ENCODE data around the gene MCHR1.

MCHR1 gene

GRCh38 chr22:40723396-40723933, 44.2 kb downstream of the MCHR1 start:
- no peak for DNase-seq (ENCODE audit: low read depth)
- H3K4me3 ChIP-seq (ENCODE audit: control insufficient read depth, low read depth, low read length), result no peak overlapping the region
- no peak for TF ChIP-seq CTCF (IDR thresholded peaks at IDR 0.05; ENCODE audit: control insufficient read depth, insufficient read depth, low read depth, low read length, missing control alignments)

DNA sequence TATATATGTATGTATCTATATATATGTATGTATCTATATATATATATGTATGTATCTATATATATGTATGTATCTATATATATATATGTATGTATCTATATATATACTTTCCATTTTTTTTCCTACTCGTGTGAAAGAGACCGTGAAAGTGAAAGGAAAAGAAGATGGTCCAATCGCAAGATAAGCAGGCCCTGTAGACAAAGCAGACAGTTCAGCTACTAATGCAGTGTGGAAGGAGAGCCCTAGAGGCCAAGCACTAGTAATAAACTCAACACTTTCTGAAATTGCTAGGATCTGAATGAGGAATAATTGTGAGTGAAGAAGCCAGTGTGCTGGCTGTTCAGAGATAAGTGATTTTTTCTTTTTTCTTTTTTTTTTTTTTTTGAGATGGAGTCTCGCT, 47.2 kb downstream of the MCHR1 start:
- H3K4me3 ChIP-seq (ENCODE audit: control insufficient read depth, low read depth, low read length), result no peak overlapping the region
- no peak for DNase-seq (ENCODE audit: low read depth)
- no peak for TF ChIP-seq CTCF (IDR thresholded peaks at IDR 0.05; ENCODE audit: control insufficient read depth, insufficient read depth, low read depth, low read length, missing control alignments)

DNA sequence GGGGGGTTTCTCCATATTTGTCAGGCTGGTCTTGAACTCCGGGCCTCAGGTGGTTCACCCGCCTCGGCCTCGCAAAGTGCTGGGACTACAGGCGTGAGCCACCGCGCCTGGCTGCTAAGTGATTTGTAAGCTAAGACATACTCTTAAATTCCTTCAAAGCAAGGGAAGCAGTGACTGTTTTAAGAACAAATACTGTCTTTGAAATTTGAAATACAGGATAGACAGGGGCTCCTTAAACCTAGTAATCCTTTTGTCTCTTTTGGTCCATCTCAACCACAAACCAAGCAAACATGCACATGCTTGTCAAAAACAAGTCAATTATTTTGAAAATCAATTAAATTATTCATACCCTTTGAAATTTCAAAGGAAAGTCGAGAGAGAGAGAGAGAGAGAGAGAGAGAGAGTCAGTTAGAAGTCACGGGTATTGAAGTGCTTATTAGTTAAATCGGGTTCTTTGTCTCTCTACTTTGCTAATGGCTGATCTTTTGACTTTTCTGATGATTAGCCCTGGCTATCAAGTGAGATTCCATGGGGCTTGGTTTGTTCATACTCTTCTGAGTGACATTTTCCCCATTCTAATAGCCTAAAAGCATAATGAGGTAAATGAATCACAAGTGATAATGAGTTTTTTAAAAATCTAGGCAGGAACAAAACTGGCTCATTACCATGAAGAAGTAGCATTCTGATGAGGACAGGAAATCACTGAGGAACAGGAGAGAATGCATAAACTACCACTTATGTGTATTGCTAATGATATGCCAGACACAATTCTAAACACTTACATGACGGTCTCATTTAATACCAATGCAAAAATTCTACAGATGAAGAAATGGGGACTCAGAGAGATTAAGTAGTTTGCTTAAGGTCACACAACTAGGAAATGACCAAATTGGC, 48.0 kb downstream of the MCHR1 start:
- no peak for TF ChIP-seq CTCF (IDR thresholded peaks at IDR 0.05; ENCODE audit: control insufficient read depth, insufficient read depth, low read depth, low read length, missing control alignments)
- H3K4me3 ChIP-seq (ENCODE audit: control insufficient read depth, low read depth, low read length), result no peak overlapping the region
- no peak for DNase-seq (ENCODE audit: low read depth)

- no peak for TF ChIP-seq CTCF (IDR thresholded peaks at IDR 0.05; ENCODE audit: control insufficient read depth, insufficient read depth, low read depth, low read length, missing control alignments)
Observed at GRCh38 chr22:40727964-40728615, 48.8 kb downstream of the MCHR1 start.

DNA sequence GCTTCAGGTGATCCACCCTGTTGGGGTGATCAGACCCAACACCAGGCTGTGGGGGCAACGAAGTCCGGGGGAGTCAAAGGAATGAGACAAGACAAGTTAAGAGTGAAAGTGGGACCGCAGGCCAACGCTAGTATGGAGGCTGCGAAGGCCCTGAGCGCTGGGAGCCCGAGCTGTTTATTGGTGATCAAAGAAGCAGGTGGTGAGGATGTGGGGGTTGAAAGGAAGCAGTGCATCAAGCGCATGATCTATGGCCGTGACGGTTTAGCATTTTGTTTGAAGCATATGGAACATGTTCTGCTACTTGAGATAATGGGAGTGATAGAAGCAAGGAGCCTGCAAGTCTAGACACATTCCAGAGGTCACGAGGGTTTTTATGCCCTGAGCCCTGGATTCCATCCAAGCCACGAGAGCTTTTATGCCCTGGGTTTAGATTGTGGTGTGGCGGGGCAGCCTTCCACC, 49.5 kb downstream of the MCHR1 start:
- no peak for TF ChIP-seq CTCF (IDR thresholded peaks at IDR 0.05; ENCODE audit: control insufficient read depth, insufficient read depth, low read depth, low read length, missing control alignments)
- no peak overlapping the region for H3K4me3 ChIP-seq (ENCODE audit: control insufficient read depth, low read depth, low read length)
- no peak for DNase-seq (ENCODE audit: low read depth)

More at GRCh38 chr22:40727964-40728615, 48.8 kb downstream of the MCHR1 start:
- DNase-seq (ENCODE audit: low read depth), result no peak
- H3K4me3 ChIP-seq (ENCODE audit: control insufficient read depth, low read depth, low read length), result no peak overlapping the region

DNA sequence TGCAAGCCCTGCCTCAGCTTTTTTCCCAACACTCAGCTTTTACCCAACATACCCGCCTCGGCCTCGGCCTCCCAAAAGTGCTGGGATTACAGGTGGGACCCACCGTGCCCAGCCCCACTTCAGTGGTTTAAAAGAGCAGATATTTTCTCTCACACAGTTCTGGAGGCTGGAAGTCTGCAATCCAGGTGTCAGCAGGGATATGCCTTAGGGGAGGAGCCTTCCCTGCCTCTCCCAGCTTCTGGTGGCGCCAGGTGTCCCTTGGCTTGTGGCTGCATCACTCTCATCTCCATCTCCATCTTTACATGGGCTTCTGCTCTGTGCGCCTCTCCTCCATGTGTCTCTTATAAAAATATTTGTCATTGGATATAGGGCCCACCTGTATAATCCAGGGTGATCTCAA, 50.0 kb downstream of the MCHR1 start:
- no peak for DNase-seq (ENCODE audit: low read depth)
- no peak overlapping the region for H3K4me3 ChIP-seq (ENCODE audit: control insufficient read depth, low read depth, low read length)
- no peak for TF ChIP-seq CTCF (IDR thresholded peaks at IDR 0.05; ENCODE audit: control insufficient read depth, insufficient read depth, low read depth, low read length, missing control alignments)
